ENCODE data around the gene GUCA2A.

GUCA2A gene

DNA sequence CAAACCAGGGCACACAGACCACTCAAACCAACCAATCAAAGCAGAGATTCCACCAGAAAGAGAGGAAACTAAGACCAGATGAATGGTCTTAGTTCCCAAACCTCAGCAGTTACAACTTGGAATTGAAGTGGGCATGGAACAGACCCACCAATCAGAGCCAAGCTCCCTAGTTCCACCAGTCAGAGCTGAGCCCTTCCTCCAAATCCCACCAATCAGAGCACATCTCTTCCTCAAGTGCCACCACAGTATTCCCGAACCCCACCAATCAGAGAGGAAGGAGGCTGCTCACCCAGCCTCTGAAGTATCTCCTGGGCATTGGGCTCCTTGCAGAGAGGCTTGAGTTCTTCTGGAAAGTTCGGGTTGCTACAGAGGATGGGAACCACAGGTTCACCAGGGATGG, 1.4 kb downstream of the GUCA2A start:
- H3K4me3 ChIP-seq (ENCODE audit: low read length): no peak overlapping the region
- DNase-seq (ENCODE audit: low read depth, low spot score): no peak

DNA sequence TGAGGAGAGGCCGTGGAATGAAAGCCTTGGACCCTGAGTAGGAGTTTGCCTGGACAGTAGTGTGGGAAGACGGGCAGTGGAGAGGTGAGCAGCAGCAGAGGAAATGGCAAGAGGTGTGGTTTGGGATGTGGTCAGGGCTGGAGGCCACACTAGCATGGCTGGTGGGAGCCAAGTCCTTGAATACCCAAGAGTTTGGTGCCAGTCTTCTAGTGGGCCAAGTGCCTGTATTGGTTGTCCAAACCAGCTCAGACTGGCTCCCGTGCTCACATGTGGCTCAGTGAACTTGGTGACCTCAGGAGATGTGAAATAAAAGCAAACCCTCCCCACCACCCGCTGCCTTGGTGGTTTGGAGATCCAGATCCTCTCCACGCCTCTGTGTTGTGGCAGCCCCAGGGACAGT, 2.4 kb downstream of the GUCA2A start:
- DNase-seq (ENCODE audit: low read depth, low spot score): no peak
- no peak overlapping the region for H3K4me3 ChIP-seq (ENCODE audit: low read length)

- H3K4me3 ChIP-seq (ENCODE audit: low read length): no peak overlapping the region
- DNase-seq (ENCODE audit: low read depth, low spot score): no peak
Measured at GRCh38 chr1:42158189-42158588, 6.4 kb downstream of the GUCA2A start.

- peak; percentile 82 for DNase-seq (ENCODE audit: low read depth, low spot score)
Measured at GRCh38 chr1:42157667-42158066, 6.9 kb downstream of the GUCA2A start.

GRCh38 chr1:42155362-42155761, 9.2 kb downstream of the GUCA2A start:
- no peak for DNase-seq (ENCODE audit: low read depth, low spot score)
- no peak overlapping the region for H3K4me3 ChIP-seq (ENCODE audit: low read length)

More at GRCh38 chr1:42157667-42158066, 6.9 kb downstream of the GUCA2A start:
- H3K4me3 ChIP-seq (ENCODE audit: low read length): no peak overlapping the region

- no peak for DNase-seq (ENCODE audit: low read depth, low spot score)
Measured at GRCh38 chr1:42154685-42155084, 9.9 kb downstream of the GUCA2A start.

GRCh38 chr1:42153624-42154023, 10.9 kb downstream of the GUCA2A start:
- DNase-seq (ENCODE audit: low read depth, low spot score): no peak
- H3K4me3 ChIP-seq (ENCODE audit: low read length): no peak overlapping the region

More at GRCh38 chr1:42154685-42155084, 9.9 kb downstream of the GUCA2A start:
- no peak overlapping the region for H3K4me3 ChIP-seq (ENCODE audit: low read length)

DNA sequence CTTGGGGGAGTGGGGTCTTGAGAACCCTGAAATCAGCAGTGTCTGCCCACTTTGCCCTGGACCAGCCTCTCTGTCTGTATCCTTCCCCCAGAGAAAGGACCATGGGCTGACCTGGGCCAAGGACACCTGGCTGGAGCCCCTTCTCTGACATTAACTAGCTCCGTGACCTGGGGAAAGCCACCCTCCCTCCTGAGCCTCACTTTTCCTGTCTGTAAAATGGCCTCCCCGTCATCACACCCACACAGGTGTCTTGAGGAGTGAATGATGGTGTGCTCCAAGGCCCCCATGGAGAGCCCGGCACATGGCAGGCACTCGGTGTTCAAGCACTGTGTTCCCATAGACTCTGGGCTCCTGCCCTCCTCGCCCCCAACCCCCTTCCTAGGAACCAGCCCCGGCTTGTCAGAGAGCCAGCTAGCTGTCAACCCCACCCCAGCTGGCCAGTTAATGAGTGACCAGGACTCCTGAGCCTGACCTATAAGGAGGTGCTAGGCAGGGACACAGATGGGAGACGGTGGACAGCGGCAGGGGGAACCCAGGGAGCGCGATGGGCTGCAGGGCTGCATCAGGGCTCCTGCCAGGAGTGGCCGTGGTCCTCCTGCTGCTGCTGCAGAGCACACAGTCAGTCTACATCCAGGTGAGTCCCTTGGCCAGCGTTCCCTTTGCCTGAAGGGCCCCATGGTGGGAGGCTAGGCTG, 11.5 kb downstream of the GUCA2A start, which contains the start of gene GUCA2B:
TSS of gene GUCA2B (plus strand) at position 504 of the 694 bp plus-strand sequence. CDS start at position 545, 41 bp downstream.
- DNase-seq (ENCODE audit: low read depth, low spot score): no peak
- H3K4me3 ChIP-seq (ENCODE audit: low read length): no peak within 1 kb of the TSS

GRCh38 chr1:42152119-42152518, 12.4 kb downstream of the GUCA2A start:
- no peak for DNase-seq (ENCODE audit: low read depth, low spot score)
- no peak overlapping the region for H3K4me3 ChIP-seq (ENCODE audit: low read length)

GRCh38 chr1:42150651-42151050, 13.9 kb downstream of the GUCA2A start:
- no peak for DNase-seq (ENCODE audit: low read depth, low spot score)

DNA sequence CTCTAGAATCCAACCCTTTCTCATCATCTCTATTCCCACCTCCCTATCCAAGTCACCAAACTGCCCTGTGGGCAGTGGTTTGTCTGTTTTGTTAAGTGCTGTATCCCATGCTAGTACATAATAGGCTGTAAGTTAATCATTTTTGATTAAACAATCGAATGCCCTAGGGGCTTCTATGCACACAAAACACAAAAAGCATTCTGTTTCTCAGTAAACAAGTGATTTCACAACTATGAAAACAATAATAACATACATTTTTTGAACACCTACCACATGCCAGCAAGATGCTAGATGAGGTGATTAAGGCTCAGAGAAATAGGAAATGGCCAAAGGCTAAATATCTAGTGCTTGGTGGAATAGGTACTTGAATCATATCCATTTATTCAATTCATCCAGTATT, 16.4 kb downstream of the GUCA2A start:
- DNase-seq (ENCODE audit: low read depth, low spot score): no peak
- no peak overlapping the region for H3K4me3 ChIP-seq (ENCODE audit: low read length)

More at GRCh38 chr1:42150651-42151050, 13.9 kb downstream of the GUCA2A start:
- H3K4me3 ChIP-seq (ENCODE audit: low read length): no peak overlapping the region

DNA sequence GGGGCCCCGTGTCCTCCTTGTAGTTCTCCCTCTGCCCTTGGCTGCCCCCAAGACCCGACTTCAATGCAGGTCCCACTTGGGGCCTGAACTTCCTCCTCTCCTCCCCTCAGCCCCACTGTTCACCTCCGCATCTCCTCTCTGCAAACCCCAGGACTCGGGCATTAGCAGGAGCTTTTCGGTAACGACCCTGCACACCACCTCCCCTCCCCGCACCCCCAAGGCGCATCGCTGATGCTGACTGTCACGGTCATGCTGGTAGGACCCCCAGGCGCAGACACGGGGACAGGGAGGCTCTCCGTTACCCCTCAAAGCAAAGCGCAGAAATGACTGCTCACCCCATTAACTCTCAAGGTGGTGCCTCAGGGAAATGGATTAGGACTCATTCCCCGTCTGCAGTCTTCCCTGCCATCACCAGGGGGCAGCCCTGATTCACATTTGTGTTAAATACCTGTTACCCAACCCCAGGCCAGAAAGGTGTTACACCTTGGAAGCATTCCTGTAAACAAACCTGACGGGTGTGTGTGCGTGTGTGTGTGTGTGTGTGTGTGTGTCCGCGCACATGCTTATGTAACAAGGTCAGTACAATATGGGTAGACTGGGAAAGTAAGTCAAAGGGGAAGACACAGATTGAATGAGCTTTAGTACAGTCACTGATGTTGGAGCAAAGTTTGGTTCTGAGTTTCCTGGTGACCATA, 17.8 kb downstream of the GUCA2A start:
- DNase-seq (ENCODE audit: low read depth, low spot score): peak; percentile 53
- no peak overlapping the region for H3K4me3 ChIP-seq (ENCODE audit: low read length)

GRCh38 chr1:42145764-42146625, 18.6 kb downstream of the GUCA2A start:
- H3K4me3 ChIP-seq (ENCODE audit: low read length): no peak overlapping the region
- no peak for DNase-seq (ENCODE audit: low read depth, low spot score)

DNA sequence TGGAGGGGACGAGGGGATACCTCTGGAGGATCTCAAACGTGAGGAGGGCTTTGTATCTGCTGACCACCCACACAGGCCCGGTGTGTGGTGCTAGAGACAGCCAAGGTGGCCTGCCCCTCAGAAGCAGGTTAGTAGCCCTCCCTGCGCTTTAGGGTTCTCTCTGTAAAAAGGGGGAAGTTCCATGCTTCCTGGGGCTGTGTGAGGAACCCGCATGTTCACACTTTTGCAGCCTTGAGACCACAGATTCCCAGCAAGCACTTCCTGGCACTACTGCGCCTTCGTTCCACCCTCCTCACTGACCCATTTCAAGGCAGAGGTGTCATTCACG, 19.2 kb downstream of the GUCA2A start:
- H3K4me3 ChIP-seq (ENCODE audit: low read length): no peak overlapping the region

GRCh38 chr1:42144711-42145388, 19.7 kb downstream of the GUCA2A start:
- H3K4me3 ChIP-seq (ENCODE audit: low read length): no peak overlapping the region
- no peak for DNase-seq (ENCODE audit: low read depth, low spot score)

More for the DNA sequence above, 19.2 kb downstream of the GUCA2A start:
- DNase-seq (ENCODE audit: low read depth, low spot score): no peak

GRCh38 chr1:42143896-42144710, 20.4 kb downstream of the GUCA2A start:
- H3K4me3 ChIP-seq (ENCODE audit: low read length): no peak overlapping the region
- DNase-seq (ENCODE audit: low read depth, low spot score): no peak

- peak; percentile 71 for DNase-seq (ENCODE audit: low read depth, low spot score)
- H3K4me3 ChIP-seq (ENCODE audit: low read length): no peak overlapping the region
Measured at GRCh38 chr1:42142894-42143675, 21.5 kb downstream of the GUCA2A start.

GRCh38 chr1:42141978-42142377, 22.6 kb downstream of the GUCA2A start:
- no peak overlapping the region for H3K4me3 ChIP-seq (ENCODE audit: low read length)
- no peak for DNase-seq (ENCODE audit: low read depth, low spot score)

Measured in Jurkat, Clone E6-1 (cell line).